K562 treated with DMSO at 1 percent for 4 hours (cell line): Measurements from ENCODE around the gene AGBL2. TPM values are rescaled to one million over a fixed set of nuclear protein-coding genes. Genes with fewer than 3 reads are reported as not detected.

Experiments
- total RNA-seq: library from RNA; unstranded; fragments of 300-600 nt; gene quantifications from 2 replicates; pipeline ENCODE4 v1.2.3, GENCODE V29; 2022; ENCODE audit not compliant: insufficient read depth

The AGBL2 gene, protein sequence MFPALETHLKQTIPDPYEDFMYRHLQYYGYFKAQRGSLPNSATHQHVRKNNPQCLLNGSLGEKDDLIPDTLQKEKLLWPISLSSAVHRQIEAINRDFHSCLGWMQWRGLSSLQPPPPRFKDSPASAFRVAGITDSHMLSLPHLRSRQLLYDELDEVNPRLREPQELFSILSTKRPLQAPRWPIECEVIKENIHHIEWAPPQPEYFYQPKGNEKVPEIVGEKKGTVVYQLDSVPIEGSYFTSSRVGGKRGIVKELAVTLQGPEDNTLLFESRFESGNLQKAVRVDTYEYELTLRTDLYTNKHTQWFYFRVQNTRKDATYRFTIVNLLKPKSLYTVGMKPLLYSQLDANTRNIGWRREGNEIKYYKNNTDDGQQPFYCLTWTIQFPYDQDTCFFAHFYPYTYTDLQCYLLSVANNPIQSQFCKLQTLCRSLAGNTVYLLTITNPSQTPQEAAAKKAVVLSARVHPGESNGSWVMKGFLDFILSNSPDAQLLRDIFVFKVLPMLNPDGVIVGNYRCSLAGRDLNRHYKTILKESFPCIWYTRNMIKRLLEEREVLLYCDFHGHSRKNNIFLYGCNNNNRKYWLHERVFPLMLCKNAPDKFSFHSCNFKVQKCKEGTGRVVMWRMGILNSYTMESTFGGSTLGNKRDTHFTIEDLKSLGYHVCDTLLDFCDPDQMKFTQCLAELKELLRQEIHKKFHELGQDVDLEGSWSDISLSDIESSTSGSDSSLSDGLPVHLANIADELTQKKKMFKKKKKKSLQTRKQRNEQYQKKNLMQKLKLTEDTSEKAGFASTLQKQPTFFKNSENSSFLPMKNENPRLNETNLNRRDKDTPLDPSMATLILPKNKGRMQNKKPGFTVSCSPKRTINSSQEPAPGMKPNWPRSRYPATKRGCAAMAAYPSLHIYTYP
- total RNA-seq, result 0.88 TPM in 1 of 2 replicates, not detected in the other

DNA sequence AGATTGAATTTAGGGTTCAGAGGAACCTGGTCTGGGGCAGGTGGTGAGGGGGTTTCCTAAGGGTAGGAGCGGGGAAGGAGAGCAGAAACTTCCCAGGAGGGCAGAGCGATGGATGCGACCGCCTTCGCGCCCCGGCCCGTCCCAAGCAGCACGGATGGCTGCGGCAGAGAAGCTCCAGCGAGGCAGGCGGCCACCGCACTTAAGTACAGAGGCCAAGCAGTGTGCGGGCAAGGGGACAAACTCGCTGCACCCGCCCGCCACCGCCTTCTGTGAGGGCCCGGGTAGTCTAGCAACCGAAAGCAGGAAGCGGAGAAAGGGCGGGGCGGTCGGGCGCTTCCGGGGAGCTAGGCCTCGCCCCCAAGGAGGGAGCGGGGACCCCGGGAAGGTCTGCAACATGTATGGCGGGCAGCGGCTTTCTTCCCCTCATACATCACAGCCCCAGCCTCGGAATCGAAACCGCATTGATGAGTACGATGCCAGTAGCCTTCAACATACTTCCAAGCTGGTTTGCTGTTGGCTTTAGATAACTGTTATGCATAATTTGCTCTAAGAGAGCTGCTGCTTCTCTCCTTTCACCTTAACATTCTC is at the start of gene AGBL2:
TSS of gene AGBL2 (minus strand) at position 288 of the 588 bp plus-strand sequence. CDS start 719 bp downstream, outside the sequence.

DNA sequence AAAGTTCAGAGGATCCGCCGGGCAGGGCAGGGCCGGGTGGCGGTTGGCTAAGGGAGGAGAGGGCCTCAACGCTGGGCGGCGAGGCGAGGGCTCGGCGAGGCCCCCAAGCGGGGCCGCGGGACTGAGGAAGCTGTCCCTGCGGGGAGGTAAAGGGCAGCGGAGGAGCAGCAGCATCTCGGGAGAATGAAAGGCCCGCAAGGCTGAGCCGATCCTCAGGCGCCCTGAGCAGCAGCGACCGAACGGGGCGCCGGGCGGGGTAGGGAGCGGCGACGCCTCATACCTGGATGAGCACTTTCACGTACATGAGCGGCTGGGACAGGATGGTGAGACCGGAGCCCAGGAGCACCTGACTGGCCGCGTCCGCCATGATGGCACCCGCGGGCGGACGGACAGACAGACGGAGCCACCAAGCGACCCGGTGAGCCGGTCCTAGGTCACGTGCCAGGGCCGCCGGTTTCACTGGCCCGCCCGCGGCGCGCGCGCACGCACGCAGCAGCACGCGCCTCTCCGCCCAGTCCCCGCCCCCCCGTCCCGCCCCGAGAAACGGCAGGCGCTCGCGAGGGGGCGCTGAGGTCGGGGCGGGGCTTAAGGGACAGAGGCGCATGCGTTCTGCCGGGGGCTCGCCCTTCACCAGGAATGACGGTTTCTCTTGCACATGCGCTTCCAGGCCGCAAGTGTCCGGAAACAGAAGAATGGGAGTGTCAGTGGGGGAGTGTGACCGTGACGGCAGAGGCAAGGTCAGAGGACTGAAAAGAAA is 72.9 kb downstream of the AGBL2 start, which contains the start of gene MTCH2:
TSS of gene MTCH2 (minus strand) at position 461 of the 757 bp plus-strand sequence. CDS start at position 367, 94 bp downstream.

Other genes with a start within 250 kb of the AGBL2 start
- 20.6 and 28.5 TPM in 2 replicates for gene CELF1, start 162.2 kb downstream of the AGBL2 start, total RNA-seq
- gene PTPMT1, start 149.8 kb downstream of the AGBL2 start, total RNA-seq, result 91.8 and 92.5 TPM in 2 replicates
- 7.0 and 9.6 TPM in 2 replicates for gene KBTBD4, start 136.4 kb downstream of the AGBL2 start, total RNA-seq
- 165 and 180 TPM in 2 replicates for gene NDUFS3, start 136.3 kb downstream of the AGBL2 start, total RNA-seq
- gene FAM180B, start 128.7 kb downstream of the AGBL2 start, total RNA-seq, result not detected in 2 replicates
- not detected in 2 replicates for gene C1QTNF4, start 121.0 kb downstream of the AGBL2 start, total RNA-seq
- 53.8 and 63.5 TPM in 2 replicates for gene MTCH2, start 72.8 kb downstream of the AGBL2 start, total RNA-seq
- 43.1 and 45.9 TPM in 2 replicates for gene FNBP4, start 52.0 kb upstream of the AGBL2 start, total RNA-seq
- 31.6 and 32.5 TPM in 2 replicates for gene NUP160, start 133.0 kb upstream of the AGBL2 start, total RNA-seq